ENCODE data around the gene VPS13C. TPM values are rescaled to one million over a fixed set of nuclear protein-coding genes. Genes with fewer than 3 reads are reported as not detected.

Gene VPS13C
- total RNA-seq, 1 experiment from 2014 or later: 18.6 TPM

DNA sequence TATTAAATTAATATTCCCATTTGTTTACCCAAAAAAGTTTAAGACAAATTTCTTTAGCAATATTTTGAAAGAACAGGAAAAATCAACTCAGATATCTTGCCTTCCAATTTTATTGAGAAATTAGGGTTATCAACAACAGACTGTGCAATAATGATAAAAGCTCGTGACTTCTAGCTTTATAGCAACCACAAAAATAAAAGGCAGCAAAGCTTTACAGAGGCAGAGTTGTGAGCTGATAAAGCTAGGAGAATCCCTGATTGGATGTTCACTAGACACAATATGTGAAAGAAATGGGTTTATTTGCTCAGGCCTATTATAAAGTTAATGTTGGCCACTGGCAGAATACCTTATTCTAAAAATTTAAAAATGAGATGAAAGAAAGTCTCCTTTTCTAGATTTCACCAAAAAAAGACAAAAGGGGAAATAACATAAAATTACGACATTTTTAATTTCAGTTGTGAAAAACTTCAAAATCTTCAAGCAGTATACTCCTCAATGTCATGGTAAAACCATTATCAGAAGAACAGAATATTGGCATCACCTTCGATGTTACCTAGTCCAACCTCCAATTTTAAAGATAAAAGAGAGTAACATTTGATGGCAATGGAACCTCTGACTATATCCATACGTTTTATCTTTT is 2.8 kb downstream of the VPS13C start:
- Histone ChIP-seq H3K9me3 (ENCODE audit: control insufficient read depth in 1 of 2, insufficient read depth in 1 of 2, low read depth in 1 of 2, low read length in 2 of 2) (no peaks in the 10 kb centered on the region), H3K4me3 (replicated peaks in 1 of 2; ENCODE audit: low read depth in 1 of 2, low read length in 2 of 2) (no peak overlapping the region), H3K27me3 (ENCODE audit: insufficient read depth, low read length) (no peaks in the 10 kb centered on the region), H3K4me1 (ENCODE audit: control insufficient read depth in 1 of 2, insufficient read depth in 2 of 2, low read length in 2 of 2) (peaks cover 7 to 17% of the 10 kb centered on the region in 2 experiments), H3K36me3 (ENCODE audit: control insufficient read depth in 1 of 2, insufficient read depth in 2 of 2, low read length in 2 of 2) (no peaks in the 10 kb centered on the region), H3K4me2 (ENCODE audit: low read length) (no peak overlapping the region), H3K27ac (ENCODE audit: low read depth, low read length) (no peak overlapping the region), H4K20me1 (ENCODE audit: insufficient read depth) (no peaks in the 10 kb centered on the region), H3K9me2 (ENCODE audit: insufficient read depth) (no peaks in the 10 kb centered on the region), H3K79me2 (ENCODE audit: insufficient read depth, low read length) (peaks cover 15% of the 10 kb centered on the region), H2AFZ (ENCODE audit: low read depth, low read length, poor library complexity, severe bottlenecking) (no peak overlapping the region), H3K9ac (ENCODE audit: low read length) (no peak overlapping the region)
- no TSS peak for BruUV-seq (replicated peaks)
- ChIA-PET RAD21 (ENCODE audit: low non-redundant PET in 1 of 2, low total read pairs in 2 of 2, uncharacterized antibody in 2 of 2, unreplicated experiment in 2 of 2) (no interaction called here), CTCF (no interaction called here), POLR2A (no interaction called here)
- no peak for DNase-seq (ENCODE audit: low read depth, low spot score)
- no peak for ATAC-seq
- TF ChIP-seq, protein P1, sequence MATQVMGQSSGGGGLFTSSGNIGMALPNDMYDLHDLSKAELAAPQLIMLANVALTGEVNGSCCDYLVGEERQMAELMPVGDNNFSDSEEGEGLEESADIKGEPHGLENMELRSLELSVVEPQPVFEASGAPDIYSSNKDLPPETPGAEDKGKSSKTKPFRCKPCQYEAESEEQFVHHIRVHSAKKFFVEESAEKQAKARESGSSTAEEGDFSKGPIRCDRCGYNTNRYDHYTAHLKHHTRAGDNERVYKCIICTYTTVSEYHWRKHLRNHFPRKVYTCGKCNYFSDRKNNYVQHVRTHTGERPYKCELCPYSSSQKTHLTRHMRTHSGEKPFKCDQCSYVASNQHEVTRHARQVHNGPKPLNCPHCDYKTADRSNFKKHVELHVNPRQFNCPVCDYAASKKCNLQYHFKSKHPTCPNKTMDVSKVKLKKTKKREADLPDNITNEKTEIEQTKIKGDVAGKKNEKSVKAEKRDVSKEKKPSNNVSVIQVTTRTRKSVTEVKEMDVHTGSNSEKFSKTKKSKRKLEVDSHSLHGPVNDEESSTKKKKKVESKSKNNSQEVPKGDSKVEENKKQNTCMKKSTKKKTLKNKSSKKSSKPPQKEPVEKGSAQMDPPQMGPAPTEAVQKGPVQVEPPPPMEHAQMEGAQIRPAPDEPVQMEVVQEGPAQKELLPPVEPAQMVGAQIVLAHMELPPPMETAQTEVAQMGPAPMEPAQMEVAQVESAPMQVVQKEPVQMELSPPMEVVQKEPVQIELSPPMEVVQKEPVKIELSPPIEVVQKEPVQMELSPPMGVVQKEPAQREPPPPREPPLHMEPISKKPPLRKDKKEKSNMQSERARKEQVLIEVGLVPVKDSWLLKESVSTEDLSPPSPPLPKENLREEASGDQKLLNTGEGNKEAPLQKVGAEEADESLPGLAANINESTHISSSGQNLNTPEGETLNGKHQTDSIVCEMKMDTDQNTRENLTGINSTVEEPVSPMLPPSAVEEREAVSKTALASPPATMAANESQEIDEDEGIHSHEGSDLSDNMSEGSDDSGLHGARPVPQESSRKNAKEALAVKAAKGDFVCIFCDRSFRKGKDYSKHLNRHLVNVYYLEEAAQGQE (IDR thresholded peaks at IDR 0.05; ENCODE audit: low read depth): no peak
- TF ChIP-seq EZH2 (IDR thresholded peaks at IDR 0.05) (no peak), ELF1 (IDR thresholded peaks at IDR 0.05; ENCODE audit: borderline replicate concordance, low read depth) (no peak), RAD21 (IDR thresholded peaks at IDR 0.05; ENCODE audit: low read depth) (no peak), ZFX (IDR thresholded peaks at IDR 0.05) (no peak), CTCF (IDR thresholded peaks at IDR 0.05 in 2 of 3, conservative IDR thresholded peaks at IDR 0.05 in 1 of 3; ENCODE audit: borderline replicate concordance in 1 of 3, insufficient read depth in 1 of 3, low read depth in 2 of 3, low read length in 2 of 3) (no peak), FOSL1 (IDR thresholded peaks at IDR 0.05; ENCODE audit: low read depth) (no peak), SRF (IDR thresholded peaks at IDR 0.05; ENCODE audit: low read depth) (no peak), SP1 (IDR thresholded peaks at IDR 0.05; ENCODE audit: low read depth) (no peak), POLR2AphosphoS5 (IDR thresholded peaks at IDR 0.05; ENCODE audit: low read depth, low read length) (no peak), JUND (IDR thresholded peaks at IDR 0.05) (no peak)
- TF ChIP-seq, protein P2, sequence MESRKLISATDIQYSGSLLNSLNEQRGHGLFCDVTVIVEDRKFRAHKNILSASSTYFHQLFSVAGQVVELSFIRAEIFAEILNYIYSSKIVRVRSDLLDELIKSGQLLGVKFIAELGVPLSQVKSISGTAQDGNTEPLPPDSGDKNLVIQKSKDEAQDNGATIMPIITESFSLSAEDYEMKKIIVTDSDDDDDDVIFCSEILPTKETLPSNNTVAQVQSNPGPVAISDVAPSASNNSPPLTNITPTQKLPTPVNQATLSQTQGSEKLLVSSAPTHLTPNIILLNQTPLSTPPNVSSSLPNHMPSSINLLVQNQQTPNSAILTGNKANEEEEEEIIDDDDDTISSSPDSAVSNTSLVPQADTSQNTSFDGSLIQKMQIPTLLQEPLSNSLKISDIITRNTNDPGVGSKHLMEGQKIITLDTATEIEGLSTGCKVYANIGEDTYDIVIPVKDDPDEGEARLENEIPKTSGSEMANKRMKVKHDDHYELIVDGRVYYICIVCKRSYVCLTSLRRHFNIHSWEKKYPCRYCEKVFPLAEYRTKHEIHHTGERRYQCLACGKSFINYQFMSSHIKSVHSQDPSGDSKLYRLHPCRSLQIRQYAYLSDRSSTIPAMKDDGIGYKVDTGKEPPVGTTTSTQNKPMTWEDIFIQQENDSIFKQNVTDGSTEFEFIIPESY (IDR thresholded peaks at IDR 0.05; ENCODE audit: extremely low read depth, insufficient replicate concordance, low read length): no peak
- intact Hi-C loops (cut with micrococcal nuclease): no loop called here
